ENCODE data around the gene PAK2.
"Not testable (repeated sequence)": the region's sequence is repeated elsewhere in the genome, so short reads cannot be mapped to it uniquely, and the experiment has no call there.

The PAK2 gene

GRCh38 chr3:196844235-196845219, 104.9 kb downstream of the PAK2 start:
- DNase-seq: not testable (repeated sequence)

GRCh38 chr3:196848375-196848774, 108.7 kb downstream of the PAK2 start:
- DNase-seq: peak; percentile 0

DNA sequence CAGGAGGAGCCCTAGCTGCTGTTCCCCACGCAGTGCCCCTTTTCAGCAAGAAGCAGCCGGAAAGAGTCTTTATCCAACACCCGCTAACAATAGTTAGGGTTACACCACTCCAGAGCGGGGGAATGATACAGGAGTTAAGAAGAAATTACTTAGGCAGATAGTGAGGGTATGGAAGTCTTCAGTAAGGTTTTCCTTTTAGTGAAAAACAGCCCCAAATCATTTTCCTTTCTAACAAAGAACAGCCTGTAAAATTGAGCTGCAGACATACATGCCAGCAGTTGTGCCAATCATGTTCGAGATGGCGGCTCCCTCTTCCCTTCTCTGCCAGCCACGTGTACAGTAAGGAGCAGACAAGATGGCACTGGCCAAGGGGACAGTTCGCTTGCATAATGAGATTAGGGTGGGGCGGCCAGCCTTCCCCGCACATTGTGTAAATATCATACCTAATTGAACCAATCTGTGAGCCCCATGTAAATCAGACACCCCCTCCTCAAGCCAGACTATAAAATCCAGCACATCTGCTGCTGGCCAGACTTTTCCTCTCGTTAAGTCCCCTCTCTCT, 109.6 kb downstream of the PAK2 start:
- DNase-seq: no peak

DNA sequence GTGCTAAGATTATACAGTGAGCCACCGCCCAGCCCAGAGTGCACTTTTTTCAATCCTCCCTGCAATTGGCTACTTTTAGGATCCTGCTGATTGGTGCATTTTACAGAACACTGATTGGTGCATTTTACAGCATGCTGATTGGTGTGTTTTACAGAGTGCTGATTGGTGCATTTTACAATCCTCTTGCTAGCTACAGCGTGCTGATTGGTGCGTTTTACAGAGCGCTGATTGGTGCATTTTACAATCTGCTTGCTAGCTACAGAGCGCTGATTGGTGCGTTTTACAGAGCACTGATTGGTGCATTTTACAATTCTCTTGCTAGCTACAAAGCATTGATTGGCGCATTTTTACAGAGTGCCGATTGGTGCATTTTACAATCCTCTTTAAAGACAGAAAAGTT, 123.3 kb downstream of the PAK2 start:
- DNase-seq: not testable (repeated sequence)

GRCh38 chr3:196867155-196867506, 127.5 kb downstream of the PAK2 start:
- no peak for DNase-seq

- DNase-seq: peak; percentile 92
These were observed 128.0 kb downstream of the PAK2 start, which contains the start of gene SENP5 for GRCh38 chr3:196867507-196868296. TSS of gene SENP5 (plus strand) at chr3:196867920. CDS start at chr3:196885182, 17,262 bp downstream.

DNA sequence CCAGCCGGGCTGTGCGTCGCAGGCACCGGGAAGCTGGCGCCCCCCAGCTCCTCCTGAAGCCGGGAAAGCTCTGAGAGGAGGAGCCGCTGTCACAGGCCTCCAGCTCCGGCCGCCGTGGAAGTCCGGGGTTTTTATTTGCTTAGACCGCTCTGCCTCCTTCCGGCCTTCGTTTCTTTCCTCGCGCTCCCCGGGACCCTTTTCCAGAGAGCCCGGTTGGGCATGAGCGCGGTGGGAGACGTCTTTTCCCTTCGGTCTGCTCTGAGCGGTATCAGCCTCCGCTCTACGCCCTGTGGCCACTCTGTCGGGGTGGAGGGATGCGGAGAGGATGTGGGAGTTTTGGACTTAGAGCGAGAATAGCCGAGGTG, 128.6 kb downstream of the PAK2 start:
- DNase-seq: peak; percentile 34

- DNase-seq: no peak
These were observed 132.7 kb downstream of the PAK2 start for GRCh38 chr3:196872316-196872715.

- not testable (repeated sequence) for DNase-seq
These were observed 134.9 kb downstream of the PAK2 start for GRCh38 chr3:196874511-196875094.

DNA sequence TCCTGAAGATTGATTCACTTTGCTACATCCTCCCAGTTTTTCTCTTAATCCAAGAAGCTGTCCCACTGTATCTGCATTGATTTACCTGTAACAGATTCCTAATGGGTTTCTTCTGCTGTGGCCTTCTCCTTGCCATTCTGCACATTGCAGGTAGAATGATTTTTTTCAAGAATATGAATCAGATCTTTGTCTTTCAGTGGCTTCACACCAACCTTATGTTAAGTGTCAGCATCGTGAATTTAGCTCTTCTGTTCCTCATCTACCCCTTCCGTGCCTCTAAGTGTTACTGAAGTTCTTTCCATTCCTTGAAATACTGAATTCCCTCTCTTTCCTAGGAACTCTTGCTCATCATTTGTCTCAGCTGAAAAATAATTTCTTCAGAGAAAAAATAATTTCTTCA, 135.6 kb downstream of the PAK2 start:
- DNase-seq: no peak

Data from OCI-M1 (cell line).